Measurements from ENCODE around the gene CWC22.

DNA sequence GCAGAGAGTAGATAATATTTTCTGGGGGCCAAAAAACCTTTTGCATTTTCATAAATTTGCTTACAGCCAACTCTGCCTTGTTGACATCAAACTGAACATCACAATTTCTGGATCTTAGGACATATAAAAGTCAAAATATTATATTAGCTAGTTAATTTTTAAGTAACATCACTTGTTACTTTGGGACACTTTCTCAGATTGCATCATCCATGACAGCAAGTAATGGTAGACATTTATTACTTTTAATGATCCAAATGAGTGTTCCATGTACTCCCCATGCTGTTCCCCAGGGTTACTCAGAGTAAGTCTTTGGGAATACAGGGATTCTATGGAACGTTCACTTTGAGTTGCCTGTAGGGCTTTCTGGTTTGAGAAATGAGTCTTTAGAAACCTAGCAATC, 39.1 kb upstream of the CWC22 start:
- TF ChIP-seq POLR2A (IDR thresholded peaks at IDR 0.05) = no peak
- TF ChIP-seq, protein P1, sequence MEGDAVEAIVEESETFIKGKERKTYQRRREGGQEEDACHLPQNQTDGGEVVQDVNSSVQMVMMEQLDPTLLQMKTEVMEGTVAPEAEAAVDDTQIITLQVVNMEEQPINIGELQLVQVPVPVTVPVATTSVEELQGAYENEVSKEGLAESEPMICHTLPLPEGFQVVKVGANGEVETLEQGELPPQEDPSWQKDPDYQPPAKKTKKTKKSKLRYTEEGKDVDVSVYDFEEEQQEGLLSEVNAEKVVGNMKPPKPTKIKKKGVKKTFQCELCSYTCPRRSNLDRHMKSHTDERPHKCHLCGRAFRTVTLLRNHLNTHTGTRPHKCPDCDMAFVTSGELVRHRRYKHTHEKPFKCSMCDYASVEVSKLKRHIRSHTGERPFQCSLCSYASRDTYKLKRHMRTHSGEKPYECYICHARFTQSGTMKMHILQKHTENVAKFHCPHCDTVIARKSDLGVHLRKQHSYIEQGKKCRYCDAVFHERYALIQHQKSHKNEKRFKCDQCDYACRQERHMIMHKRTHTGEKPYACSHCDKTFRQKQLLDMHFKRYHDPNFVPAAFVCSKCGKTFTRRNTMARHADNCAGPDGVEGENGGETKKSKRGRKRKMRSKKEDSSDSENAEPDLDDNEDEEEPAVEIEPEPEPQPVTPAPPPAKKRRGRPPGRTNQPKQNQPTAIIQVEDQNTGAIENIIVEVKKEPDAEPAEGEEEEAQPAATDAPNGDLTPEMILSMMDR (IDR thresholded peaks at IDR 0.05) = no peak

Measured in breast epithelium (tissue), 3 donors.